Measurements from ENCODE around the gene PLXNA1. TPM values are rescaled to one million over a fixed set of nuclear protein-coding genes. Genes with fewer than 3 reads are reported as not detected.

PLXNA1 gene
- total RNA-seq, 1 donor from 2014 or later, result 23.8 TPM

DNA sequence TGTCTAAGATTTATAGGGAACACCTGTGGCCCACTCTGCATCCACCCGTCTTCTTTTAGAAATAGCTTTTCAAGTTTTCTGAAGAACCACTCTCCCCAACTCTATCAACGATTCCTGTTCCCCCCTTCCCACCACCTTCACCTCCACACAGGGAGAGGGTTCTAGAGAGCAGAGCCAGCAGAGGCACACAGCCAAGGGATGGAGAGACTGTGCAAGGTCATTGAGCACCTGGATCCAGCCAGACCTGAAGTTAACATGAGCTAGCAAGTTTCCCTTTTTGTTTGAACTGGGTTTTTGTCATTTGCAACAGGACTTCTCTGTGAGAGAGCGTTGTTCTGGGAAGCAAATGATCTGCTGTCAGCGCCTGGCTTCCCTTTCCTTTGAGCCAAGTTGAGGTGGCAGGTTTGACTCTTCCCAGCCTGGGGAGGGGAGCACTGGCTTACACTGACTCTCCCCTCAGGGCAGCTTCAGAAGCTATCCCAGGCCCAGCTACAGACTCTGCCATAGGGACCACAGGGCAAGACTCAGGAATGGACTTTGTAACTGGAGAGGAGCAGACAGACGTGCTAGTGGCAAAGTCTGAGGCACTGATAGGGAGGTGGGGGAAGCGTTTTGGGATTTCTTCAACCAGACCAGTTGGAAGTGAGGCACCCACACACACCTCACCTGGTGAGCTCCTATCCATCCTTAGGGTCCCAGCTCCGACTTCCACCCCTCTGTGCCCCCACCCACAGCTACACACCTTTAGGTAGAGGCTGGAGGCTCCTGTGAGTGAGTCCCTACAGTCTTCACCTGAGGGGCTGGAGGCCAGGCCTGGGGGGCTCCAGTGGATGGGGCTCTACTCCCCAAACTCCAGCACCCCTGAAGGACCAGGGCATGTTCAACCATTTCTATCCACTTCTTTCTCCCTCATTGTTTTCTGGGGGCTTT lies 19.4 kb upstream of the PLXNA1 start:
- ATAC-seq (no peak), DNase-seq (no peak)
- intact Hi-C loops (cut with micrococcal nuclease), result no loop called here

DNA sequence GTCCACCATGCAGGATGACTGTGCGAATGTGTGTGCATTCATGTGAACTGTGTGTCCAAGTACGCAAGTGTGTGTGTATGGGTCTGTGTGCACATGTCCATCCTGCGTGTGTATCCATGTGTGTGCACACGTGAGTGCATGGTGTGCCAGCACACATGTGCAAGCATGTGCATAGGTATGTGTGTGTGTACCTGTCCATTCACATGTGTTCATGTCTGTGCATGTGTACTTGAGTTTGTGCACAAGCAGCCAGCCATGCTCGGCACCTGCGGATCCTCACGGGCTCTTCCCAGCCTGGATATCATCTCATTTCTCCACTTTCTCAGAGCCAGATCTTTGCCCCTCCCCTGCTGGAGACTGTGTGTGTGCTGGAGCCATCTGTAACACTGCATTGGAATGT lies 18.7 kb upstream of the PLXNA1 start:
- DNase-seq (no peak), ATAC-seq (no peak)
- intact Hi-C loops (cut with micrococcal nuclease), result no loop called here

DNA sequence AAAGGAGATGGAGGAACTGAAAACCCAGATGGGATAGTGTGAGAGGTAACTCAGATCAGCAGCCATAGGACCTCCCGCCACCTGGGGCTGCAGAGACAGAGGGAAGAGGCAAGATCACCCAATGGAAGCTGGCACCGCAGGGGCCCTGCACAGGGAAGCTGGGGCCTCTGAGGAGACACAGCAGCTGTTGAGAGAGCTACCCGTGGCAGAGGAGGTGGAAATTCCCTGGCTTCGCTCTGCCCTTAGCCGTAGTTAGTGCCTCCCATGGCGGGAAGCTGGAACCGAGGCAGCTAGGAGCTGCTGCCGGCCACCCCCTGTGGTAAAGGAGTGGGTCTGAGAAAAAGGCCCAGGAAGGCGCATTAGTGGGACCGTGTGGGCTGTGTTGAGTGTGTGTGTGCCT lies 18.0 kb upstream of the PLXNA1 start:
- intact Hi-C loops (cut with micrococcal nuclease), result no loop called here
- ATAC-seq (no peak), DNase-seq (peak; percentile 8)

DNA sequence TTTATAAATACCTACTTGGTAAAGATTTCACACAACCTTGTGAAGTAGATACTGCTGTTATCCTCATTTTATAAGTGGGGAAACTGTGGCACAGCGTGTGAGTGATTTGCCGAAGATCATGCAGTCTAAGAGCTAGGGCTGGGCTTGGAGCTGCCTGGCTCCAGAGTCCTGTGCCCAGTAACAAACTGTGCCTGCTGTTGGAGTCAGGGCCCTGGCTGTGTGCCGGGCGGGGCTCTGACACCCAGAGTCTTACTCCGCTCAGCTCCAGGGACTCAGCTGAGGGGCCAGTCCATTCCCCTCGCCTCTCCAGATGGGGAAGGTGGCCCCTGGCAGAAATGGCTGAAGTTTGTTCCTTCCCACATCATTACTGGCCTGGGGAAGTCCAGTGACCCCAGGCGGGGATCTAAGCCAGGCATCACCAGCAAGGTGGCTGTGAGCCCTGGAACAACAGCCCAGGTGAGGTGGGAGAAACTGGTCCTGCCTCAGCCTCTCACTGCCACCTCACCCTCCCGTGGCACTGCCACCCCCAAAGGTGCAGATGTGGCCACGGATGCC lies 17.3 kb upstream of the PLXNA1 start:
- intact Hi-C loops (cut with micrococcal nuclease), result no loop called here
- DNase-seq (peak; percentile 11), ATAC-seq (no peak)

DNA sequence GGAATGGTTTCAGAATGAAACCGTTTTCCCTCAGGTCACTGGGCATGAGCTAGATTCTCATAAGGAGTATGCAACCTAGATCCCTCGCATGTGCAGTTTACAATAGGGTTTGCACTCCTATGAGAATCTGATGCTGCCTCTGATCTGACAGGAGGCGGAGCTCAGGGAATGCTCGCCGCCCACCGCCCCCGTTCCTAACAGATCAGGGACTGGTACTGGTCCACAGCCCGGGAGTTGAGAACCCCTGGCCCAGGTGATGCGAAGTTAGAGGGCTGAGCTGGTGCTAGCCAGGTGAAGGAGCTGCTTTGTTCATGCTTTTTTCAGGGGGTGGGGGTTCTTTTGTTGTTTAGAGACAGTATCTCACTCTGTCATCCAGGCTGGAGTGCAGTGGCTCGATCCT lies 15.5 kb upstream of the PLXNA1 start:
- intact Hi-C loops (cut with micrococcal nuclease), result no loop called here
- no peak for ATAC-seq

DNA sequence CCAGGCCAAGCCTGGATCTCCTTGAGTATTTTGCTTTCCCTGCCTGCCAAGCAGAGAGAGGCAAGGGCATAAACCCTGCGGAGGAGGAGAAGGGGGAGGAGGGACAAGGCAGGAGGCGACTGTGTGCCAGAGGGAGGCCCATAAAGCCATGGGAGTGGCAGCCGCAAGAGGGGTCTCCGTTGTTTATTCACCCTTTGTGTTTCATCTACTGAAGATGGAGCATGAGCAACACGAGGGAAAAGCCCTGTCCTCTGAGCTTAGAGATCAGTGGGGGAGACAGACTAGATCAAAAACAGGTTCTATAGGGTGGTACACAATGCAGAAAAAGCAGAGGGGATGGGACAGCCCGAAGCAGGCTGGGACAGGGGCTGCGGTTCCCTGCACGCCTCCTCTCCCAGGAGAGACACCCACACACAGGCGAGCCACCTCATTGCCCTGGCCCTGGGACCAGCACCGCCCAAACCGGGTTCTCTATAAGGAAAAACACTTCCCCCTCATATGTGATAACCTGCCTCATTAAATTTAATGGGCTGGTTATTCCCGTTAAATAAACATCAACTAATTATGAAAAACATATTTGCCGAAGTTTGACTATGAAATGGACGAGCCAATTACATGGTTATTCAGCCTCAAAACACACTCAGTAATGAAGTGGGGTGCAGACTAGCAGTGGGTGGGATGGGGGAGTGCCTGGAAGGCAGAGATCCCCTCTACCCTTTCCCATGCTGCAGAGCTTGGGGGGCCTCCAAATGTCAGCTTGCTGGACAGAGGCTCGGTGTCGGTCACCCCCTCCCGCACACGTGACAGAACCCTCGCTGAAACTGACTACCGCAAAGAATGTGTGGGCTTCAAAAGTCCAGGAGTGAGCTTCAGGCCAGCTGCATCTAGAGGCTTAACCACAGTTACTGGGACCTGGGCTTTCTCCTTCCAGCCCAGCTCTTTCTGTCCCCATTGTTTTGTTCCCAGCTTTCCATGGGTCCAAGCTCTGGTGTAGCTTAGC lies 14.2 kb upstream of the PLXNA1 start:
- ATAC-seq (no peak), DNase-seq (no peak)
- intact Hi-C loops (cut with micrococcal nuclease), result no loop called here

More for the DNA sequence above, 15.5 kb upstream of the PLXNA1 start:
- no peak for DNase-seq

DNA sequence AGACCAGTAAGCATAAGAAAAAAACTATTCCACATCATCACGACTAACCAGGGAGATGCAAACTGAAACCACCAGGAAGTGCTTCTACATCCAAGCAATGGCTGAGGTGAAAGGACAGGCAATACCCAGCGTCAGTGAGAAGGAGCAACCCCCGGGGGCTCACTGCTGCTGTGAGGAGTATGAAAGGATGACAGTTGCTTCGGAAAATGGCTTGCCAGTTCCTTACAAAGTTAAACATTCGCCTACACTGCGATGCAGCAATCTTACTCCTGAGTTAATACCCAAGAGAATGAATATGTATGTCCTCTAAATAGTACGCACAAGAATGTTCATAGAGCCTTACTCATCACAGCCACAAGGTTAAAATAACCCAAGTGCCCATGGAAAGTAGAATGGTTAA lies 13.3 kb upstream of the PLXNA1 start:
- no peak for DNase-seq
- no peak for ATAC-seq
- intact Hi-C loops (cut with micrococcal nuclease), result no loop called here

DNA sequence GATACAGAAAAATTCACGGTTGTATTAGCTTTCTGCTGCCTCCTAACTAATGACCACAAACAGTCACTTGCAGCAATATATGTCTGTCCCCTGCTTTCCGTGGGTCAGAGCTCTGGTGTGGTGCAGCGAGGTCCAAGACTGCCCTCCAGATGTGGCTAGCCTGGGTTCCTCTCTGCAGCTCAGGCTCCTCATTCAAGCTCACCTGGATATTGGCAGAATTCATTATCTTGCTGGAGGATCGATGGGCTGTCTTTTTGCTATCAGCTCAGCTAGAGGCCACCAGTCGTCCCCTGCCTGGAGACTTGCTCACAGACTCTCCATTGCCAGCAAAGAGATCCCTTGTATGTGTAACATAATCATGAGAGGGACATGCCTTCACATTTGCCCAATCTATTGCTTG lies 12.8 kb upstream of the PLXNA1 start:
- ATAC-seq, result no peak
- intact Hi-C loops (cut with micrococcal nuclease), result loop anchor here (10.0 kb wide), 1 partner anchor 215 kb away; no protein-coding TSS in a partner anchor
- DNase-seq, result no peak

DNA sequence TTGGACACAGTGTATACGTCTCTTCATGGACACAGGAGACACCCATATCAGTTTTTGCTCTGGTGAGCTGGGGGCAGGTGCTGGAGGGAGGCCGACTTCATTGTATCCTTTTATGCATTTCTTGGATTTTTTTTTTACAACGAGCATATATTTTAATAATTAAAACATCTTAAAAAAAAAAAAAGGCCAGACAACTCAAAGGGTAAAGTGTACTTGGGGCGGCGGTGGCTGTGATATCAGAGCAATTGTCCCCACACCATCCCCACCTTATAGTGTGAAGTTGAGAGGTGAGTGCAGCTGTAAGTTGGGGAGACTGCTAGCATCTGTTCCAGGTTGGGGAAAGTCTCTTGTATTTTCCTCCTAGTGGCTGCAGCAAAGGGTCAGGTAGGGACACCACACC lies 12.0 kb upstream of the PLXNA1 start:
- ATAC-seq (no peak), DNase-seq (no peak)
- intact Hi-C loops (cut with micrococcal nuclease), result loop anchor here (10.0 kb wide), 1 partner anchor 216 kb away; no protein-coding TSS in a partner anchor

DNA sequence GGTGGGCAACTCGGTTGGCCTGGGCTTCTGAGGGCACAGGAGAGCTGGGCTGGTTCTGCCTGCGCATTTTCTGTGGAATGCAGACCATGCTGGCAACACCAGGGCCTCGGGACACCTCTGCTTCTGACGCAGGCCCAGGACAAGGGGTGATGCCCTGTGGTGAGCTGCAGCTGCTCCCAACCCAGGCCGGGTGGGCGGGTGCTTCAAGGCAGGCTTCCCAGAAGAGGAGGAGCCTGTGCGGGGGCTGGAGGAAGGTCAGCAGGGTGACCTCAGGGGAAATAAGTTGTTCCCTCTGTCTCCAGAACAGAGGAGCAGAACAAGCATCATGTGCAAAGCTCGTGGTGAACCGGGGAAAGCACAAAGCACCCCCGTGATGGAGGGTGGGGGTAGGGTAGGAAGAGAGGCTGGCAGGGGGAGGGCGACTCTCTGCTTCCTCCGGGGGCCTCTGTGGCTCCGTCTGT lies 11.0 kb upstream of the PLXNA1 start:
- intact Hi-C loops (cut with micrococcal nuclease), result loop anchor here (10.0 kb wide), 1 partner anchor 217 kb away; no protein-coding TSS in a partner anchor
- ATAC-seq (peak; percentile 88), DNase-seq (peak; percentile 81)

DNA sequence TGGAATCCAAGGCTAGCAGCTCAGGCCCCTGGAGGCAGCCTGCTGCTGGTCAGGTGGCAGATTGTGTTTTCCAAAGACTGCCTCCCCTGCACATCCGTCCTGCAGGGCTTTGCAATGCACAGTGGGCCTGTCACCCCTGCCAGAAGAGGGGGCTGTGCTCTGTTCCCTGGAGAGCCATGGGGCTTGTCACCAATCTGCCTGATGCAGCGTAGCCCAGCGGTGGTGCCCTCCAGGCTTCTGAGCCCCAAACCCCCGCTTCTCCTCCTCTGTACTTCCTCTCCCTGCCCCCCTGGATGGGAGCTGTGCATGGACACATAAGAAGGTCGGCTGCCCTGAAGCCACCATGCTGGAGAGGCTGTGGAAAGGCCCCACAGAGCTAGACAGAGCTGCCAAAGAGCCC lies 10.0 kb upstream of the PLXNA1 start:
- no peak for ATAC-seq

DNA sequence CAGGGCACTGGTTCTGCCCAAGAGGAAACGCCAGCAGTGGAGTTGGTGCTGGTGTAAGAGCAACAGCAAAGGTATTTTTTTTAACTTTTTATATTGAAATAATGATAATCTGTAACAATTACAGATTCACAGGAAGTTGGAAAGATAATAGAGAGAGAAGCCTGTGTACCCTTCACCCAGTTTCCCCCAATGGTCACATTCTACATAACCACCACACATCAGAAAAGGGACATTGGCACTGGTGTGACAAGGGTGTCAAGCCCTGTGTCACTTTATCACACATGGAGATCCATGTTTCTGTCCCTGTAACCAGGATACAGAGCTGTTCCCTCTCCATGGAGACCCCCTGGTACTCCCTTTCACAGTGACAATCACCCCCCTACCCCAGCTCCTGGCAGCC lies 9.1 kb upstream of the PLXNA1 start:
- intact Hi-C loops (cut with micrococcal nuclease), result loop anchor here (10.0 kb wide), 1 partner anchor 219 kb away; no protein-coding TSS in a partner anchor
- no peak for ATAC-seq
- DNase-seq, result no peak

More for the DNA sequence above, 10.0 kb upstream of the PLXNA1 start:
- intact Hi-C loops (cut with micrococcal nuclease), result loop anchor here (10.0 kb wide), 1 partner anchor 218 kb away; no protein-coding TSS in a partner anchor
- peak; percentile 18 for DNase-seq

DNA sequence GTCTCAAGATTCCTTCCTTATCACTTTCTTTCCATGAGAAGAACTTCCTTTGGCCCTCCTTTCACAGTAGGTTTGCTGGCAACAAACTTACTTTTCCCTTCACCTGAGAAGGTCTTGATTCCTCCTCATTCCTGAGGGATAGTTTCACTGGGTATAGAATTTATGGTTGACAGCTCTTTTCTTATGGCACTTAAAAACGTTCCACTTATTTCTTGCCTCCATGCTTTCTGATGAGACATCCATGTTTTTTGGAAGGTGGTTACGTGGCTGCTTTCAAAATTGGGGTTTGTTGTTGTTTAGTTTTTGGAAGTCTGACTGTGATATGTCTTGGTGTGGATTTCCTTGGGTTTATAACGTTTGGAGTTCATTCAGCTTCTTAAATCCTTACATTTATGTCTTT lies 8.2 kb upstream of the PLXNA1 start:
- no peak for DNase-seq
- ATAC-seq, result no peak
- intact Hi-C loops (cut with micrococcal nuclease), result loop anchor here (10.0 kb wide), 1 partner anchor 220 kb away; no protein-coding TSS in a partner anchor

DNA sequence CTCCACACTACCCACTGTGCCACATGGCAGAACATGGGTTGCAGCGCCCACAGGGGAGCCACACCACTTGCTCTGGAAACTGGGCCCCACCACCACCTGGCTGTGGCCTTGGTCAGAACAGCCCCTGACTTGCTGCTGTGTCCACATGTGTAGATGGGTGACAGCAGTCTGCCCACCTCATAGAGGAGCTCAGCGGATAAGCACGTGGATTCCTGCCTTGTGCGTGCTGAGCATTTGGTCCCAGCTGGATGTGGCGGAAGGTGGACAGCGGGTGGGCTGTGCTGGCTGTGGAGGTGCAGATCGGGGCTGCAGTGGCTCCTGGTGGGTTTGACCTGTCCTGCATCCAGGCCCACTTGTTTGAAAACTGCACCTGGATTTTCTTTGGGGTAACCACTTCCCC lies 6.0 kb upstream of the PLXNA1 start:
- intact Hi-C loops (cut with micrococcal nuclease), result loop anchor here (10.0 kb wide), 1 partner anchor 222 kb away; no protein-coding TSS in a partner anchor
- no peak for ATAC-seq
- DNase-seq, result no peak

DNA sequence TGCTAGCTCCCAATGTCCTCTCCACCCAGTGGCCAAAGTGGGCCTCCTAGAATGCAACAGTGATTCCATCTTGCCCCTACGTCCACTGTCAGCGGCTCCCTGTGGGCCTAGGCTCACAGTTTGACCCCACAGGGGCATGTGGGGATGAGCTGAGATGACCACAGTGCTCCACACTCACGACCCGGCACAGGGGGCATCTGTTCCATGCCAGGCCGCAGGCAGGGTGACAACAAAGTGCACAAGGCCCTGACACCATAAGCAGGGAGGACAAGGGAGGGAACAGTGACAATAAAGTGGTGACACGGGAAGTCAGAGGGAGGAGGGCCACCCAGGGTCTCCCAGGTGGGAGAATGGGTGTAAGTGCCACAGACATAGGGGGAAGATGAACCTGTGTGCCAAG lies 5.1 kb upstream of the PLXNA1 start:
- intact Hi-C loops (cut with micrococcal nuclease), result loop anchor here (10.0 kb wide), 1 partner anchor 223 kb away; no protein-coding TSS in a partner anchor
- ATAC-seq (no peak), DNase-seq (no peak)

DNA sequence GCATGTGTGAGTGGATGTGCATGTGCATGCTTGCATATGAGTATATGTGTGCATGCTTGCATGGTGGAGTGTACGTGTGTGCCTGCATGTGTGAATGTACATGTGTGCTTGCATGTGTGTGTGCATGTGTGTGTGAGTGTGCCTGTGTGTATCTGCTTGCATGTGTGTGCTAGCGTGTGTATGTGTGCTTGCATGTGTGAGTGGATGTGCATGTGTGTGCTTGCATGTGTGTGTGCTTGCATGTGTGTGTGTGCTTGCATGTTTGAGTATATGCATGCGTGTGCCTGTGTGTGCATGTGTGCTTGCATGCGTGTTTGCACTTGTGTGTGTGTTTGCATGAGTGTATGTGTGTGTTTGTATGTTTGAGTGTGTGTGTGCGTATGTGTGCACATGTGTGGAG lies 4.6 kb upstream of the PLXNA1 start:
- no peak for ATAC-seq

DNA sequence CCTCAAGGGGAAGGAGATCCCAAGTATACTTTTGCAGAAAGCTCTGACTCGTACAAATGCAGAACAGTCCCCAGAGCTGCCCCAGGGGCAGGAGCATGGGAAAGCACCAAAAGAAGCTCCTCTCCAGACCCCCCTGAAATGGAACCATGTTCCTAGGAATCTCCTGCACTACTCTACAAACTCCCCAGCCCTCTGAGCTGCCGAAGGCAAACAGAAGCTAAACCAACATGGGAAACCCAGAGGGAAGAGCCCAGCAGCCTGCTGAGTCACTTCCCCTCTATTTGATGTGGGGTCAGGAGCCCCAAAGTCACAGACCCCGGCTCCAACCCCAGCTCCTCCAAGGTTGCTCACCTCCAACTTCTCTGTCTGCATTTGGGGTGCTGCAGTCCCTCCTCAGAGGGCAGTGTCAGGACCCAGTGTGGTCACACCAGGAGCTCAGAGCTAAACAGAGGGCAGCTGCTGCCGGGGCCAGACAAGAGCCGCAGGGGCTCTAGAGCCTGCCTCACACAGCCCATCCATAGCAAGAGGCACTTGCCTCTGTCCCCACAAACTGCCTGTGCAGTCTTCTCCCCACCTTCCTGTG lies 3.8 kb upstream of the PLXNA1 start:
- intact Hi-C loops (cut with micrococcal nuclease), result loop anchor here (10.0 kb wide), 1 partner anchor 224 kb away; no protein-coding TSS in a partner anchor
- DNase-seq, result no peak

More for the DNA sequence above, 4.6 kb upstream of the PLXNA1 start:
- intact Hi-C loops (cut with micrococcal nuclease), result loop anchor here (10.0 kb wide), 1 partner anchor 223 kb away; no protein-coding TSS in a partner anchor
- DNase-seq, result no peak

DNA sequence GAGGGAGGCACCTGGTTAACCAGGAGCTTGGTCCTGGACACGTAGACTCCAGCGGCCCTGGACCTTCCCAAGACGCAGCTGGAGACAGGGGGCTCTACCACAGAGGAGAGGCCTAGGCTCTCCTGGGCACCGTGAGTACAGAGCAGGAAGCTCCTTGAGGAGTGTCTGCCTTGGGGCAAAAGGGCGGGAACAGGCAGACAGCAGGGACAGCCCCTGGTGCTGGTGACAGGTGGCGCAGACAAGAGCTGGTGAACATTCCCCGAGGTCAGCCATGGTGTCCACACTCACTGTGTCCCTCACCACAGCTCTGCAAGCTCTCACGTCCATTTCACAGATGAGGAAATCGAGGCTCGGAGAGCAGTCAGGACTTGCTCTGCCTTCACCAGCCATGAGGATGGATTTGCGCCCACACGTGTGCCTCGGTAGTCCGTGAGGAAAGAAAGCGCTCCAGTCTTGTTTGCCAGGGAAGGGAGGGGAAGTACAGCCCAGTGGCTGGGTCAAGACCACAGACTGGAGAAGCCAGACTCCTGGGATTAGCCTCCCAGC lies 2.6 kb upstream of the PLXNA1 start:
- intact Hi-C loops (cut with micrococcal nuclease), result no loop called here
- DNase-seq, result no peak
- no peak for ATAC-seq

More for the DNA sequence above, 3.8 kb upstream of the PLXNA1 start:
- ATAC-seq, result no peak
